Muscle layer of duodenum (tissue), 2 donors: ENCODE measurements around the gene SHOC1.

Experiments
- H3K27ac ChIP-seq: one replicate; pipeline ENCODE4 v1.7.0; 2013; ENCODE audit warnings: mild to moderate bottlenecking, low read length
- H3K27me3 ChIP-seq: one replicate; pipeline ENCODE4 v1.7.0; 2013; ENCODE audit warnings: low read depth, mild to moderate bottlenecking, control low read depth, low read length
- H3K36me3 ChIP-seq, 2 donors: one replicate each; pipeline ENCODE4 v1.7.0; 2013; ENCODE audit warnings: low read length in 2 of 2, control low read depth in 1 of 2, mild to moderate bottlenecking in 1 of 2; ENCODE audit not compliant: insufficient read depth in 2 of 2, control insufficient read depth in 1 of 2
- H3K4me1 ChIP-seq, 2 donors: one replicate each; pipeline ENCODE4 v1.7.0; 2013; ENCODE audit warnings: low read length in 2 of 2, mild to moderate bottlenecking in 2 of 2, control low read depth in 1 of 2, moderate library complexity in 1 of 2; ENCODE audit not compliant: insufficient read depth in 2 of 2, control insufficient read depth in 1 of 2
- H3K4me3 ChIP-seq, 2 donors: one replicate each; pipeline ENCODE4 v1.7.0; 2013; ENCODE audit warnings: low read length in 2 of 2, low read depth in 1 of 2, mild to moderate bottlenecking in 1 of 2
- H3K9me3 ChIP-seq, 2 donors: one replicate each; pipeline ENCODE4 v1.7.0; 2013; ENCODE audit warnings: low read length in 2 of 2, control low read depth in 1 of 2, mild to moderate bottlenecking in 1 of 2; ENCODE audit not compliant: control insufficient read depth in 1 of 2
- donor health status: healthy.

Gene SHOC1

DNA sequence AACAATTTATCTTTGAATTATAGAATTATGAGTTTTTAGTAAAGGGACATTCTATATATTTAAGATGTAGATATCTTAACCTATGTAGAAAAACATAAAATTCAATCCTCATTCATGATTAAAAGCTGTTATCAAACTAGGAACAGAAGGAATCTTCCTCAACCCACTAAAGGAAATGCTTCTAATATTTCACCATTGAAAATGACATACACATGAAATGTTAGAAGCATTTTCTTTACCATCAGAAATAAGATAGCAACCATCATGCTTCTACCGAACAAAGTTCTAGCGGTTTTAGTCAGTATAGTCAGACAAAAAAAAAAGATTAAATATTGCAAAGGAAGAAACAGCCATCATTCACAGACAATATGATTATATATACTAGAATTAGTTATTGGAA, 32.2 kb downstream of the SHOC1 start:
- Histone ChIP-seq H3K27ac (no peak overlapping the region), H3K9me3 (peaks cover 0 to 8% of the 10 kb centered on the region in 2 donors), H3K36me3 (no peaks in the 10 kb centered on the region), H3K27me3 (no peaks in the 10 kb centered on the region), H3K4me1 (no peaks in the 10 kb centered on the region), H3K4me3 (no peak overlapping the region)

DNA sequence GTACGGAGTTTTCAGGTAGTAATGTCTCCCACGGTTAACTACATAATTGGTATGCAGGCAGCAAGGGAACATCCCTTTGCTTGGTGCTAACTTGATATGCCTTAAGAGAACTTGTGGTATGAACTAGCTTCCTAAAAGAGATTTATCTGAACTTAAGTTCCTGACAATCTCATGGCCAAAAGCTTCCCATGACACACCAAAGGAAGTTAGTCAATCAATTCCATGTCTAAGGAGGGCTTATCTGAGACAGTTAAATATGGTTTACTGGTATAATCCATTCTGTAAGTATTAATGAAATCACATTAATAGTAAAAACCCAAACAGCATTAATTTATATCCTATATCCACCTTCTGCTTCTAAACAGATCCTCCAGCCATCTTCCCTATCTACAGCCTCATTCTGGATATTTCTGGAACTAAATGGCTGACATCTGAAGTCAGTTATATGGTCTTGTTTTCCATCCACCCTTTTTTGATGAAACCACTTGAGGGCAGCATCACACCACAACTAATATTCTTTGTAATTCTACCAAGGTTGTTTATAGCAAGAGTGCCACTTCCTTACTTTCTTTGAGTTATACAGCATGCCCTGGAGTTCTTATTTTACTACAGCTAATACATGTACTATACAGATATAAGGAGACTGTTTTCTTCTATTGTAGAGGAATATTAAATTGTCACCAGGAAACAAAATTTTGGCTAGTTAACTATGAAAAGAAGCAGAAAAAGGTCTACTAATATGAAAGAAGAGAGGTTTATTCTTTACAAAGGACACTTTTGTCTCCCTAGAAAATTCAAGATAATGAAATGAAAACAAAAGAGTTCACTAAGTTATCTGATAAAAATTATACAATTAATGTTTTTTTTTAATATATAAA, 34.7 kb downstream of the SHOC1 start:
- no peak overlapping the region for H3K4me3 ChIP-seq
- no peaks in the 10 kb centered on the region for H3K27me3 ChIP-seq
- H3K9me3 ChIP-seq: no peaks in the 10 kb centered on the region
- H3K4me1 ChIP-seq: no peaks in the 10 kb centered on the region
- no peak overlapping the region for H3K27ac ChIP-seq
- no peaks in the 10 kb centered on the region for H3K36me3 ChIP-seq

DNA sequence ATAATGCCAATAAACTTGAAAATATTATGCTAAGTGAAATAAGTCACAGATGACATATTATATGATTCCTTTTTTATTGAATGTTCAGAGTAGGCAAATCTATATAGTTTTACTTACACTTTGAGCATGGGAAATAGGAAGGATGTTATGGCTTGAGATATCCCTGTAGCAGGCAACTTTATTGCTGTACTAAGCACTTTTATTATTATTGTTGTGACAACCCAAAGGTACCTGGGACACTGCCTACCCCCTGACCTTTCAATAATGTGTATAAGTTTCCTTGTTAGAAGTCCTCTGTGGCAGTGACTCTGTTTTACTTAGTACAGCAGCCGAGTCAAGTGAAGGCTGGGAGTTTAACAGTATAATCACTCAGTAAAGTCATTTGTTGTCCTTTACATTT, 39.9 kb downstream of the SHOC1 start:
- Histone ChIP-seq H3K4me3 (no peak overlapping the region), H3K36me3 (no peaks in the 10 kb centered on the region), H3K4me1 (no peaks in the 10 kb centered on the region), H3K9me3 (peaks cover 0 to 4% of the 10 kb centered on the region in 2 donors), H3K27me3 (no peaks in the 10 kb centered on the region), H3K27ac (no peak overlapping the region)

DNA sequence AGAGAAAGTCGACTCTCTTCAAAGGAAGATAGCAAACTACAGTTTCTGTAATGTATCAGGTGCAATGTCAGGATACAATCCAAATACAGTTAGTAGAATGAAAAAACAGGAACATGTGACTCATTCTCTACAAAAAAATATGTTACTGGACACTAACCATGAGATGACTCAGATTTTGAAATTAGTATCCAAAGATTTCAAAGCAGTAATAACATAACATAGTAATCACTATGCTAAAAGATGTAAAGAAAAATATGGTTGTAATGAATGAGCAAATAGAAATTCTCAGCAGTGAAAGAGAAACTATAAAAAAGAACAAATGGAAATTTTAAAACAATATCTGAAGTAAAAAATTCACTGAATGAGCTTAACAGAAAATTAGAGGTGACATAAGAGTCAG, 42.3 kb downstream of the SHOC1 start:
- Histone ChIP-seq H3K4me1 (no peaks in the 10 kb centered on the region), H3K27me3 (no peaks in the 10 kb centered on the region), H3K4me3 (no peak overlapping the region), H3K36me3 (no peaks in the 10 kb centered on the region), H3K9me3 (peaks cover 0 to 4% of the 10 kb centered on the region in 2 donors), H3K27ac (no peak overlapping the region)
